ENCODE measurements around the gene CD38. TPM values are rescaled to one million over a fixed set of nuclear protein-coding genes. Genes with fewer than 3 reads are reported as not detected.

Gene CD38
- total RNA-seq, 2 experiments from 2014 or later: 99.9 to 110 TPM

DNA sequence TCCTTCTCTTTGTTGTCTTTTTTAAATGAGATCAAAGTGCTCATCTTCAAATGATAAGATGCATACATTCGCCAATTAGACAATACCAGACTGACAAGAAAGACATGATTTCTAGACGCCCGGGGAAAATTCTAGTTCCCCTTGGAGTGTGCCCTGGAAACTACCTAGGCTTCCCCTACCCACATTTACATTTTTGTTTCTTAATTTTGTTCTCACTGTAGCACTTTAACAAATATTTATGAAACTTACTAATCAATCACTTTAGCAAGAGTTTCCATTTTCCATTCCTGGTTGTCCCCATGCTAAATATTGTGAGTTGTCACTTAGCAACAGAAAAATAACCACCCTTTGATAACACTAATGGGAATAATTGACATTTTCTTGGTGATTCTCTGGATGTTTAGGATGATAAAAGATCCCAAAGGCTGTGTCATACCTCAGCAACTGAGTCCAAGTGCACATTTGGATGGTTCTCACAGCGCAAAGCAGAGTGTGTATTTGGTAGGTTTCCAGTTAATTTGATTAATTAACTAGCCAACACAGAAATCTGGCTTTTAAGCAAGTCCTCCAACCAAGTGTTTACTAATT lies 90.8 kb downstream of the CD38 start:
- H3K9me3 Mint-ChIP-seq: no peaks in the 10 kb centered on the region

GRCh38 chr4:15870079-15870478 lies 92.0 kb downstream of the CD38 start:
- no peaks in the 10 kb centered on the region for H3K9me3 Mint-ChIP-seq
- ATAC-seq (ENCODE audit: low read depth) (no peak), DNase-seq (no peak)
- no peak overlapping the region for H3K27ac Mint-ChIP-seq
- no peaks in the 10 kb centered on the region for H3K36me3 Mint-ChIP-seq
- H3K4me3 Mint-ChIP-seq: no peak overlapping the region
- POLR2A ChIA-PET: no interaction called here
- H3K4me1 Mint-ChIP-seq: no peaks in the 10 kb centered on the region
- peaks cover 24% of the 10 kb centered on the region for H3K27me3 Mint-ChIP-seq

More for the DNA sequence above, 90.8 kb downstream of the CD38 start:
- Mint-ChIP-seq H3K4me1 (no peaks in the 10 kb centered on the region), H3K36me3 (no peaks in the 10 kb centered on the region), H3K27ac (no peak overlapping the region), H3K27me3 (peaks cover 24% of the 10 kb centered on the region), H3K4me3 (no peak overlapping the region)
- POLR2A ChIA-PET: no interaction called here
- DNase-seq: no peak
- no peak for ATAC-seq (ENCODE audit: low read depth)

DNA sequence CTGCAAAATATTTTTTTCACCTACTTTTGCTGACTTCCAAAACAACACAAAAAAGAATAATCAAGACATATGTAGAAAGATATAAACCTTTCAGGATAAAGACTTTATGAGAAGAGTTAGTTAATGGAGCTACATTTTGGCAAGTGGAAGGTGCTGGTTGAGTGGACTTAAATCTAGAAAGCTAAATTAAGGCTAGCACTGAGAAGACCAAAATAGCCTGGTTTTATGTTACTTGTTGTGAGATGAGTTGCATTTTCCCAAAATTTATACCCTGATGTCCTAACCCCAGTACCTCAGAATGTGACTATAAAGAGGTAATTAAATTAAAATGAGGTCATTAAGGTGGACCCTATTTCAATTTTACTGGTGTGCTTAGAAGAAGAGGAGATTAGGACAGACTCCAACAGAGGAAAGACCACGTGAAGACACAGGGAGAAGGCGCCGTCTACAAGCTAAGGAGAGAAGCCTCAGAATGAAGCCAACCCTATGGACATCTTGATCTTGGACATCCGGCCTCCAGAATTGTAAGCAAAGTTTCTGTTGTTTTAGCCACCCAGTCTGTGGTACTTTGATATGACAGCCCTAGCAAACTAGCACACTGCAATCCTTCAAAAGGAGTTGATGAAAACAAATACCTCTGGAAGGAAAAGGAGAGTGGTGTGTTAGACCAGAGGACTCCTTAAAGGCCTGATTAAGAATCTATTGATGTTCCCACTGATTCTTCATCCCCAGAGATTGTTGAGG lies 93.0 kb downstream of the CD38 start:
- no peak overlapping the region for H3K27ac Mint-ChIP-seq
- no peak overlapping the region for H3K4me3 Mint-ChIP-seq
- no peaks in the 10 kb centered on the region for H3K4me1 Mint-ChIP-seq
- H3K9me3 Mint-ChIP-seq: peaks cover 2% of the 10 kb centered on the region
- ATAC-seq (ENCODE audit: low read depth) (no peak), DNase-seq (no peak)
- peaks cover 24% of the 10 kb centered on the region for H3K27me3 Mint-ChIP-seq
- H3K36me3 Mint-ChIP-seq: no peaks in the 10 kb centered on the region
- POLR2A ChIA-PET: no interaction called here

DNA sequence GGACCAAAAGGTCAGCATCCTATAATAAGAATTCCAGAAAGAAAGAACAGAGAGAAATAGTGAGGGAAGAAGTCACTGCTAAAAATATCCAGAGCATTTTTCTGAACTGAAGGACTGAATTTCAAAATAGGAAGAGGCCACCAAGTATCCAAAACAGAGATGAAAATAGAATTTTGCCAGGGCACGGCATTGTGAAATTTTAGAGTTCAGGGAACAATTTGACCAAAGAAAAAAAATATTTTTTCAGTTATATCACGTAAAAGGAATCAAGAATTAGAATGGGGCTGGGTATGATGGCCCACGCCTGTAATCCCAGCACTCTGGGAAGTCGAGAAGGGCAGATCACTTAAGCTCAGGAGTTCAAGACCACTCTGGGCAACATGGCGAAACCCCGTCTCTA lies 95.0 kb downstream of the CD38 start:
- Mint-ChIP-seq H3K4me1 (no peaks in the 10 kb centered on the region), H3K27me3 (peaks cover 24% of the 10 kb centered on the region), H3K27ac (no peak overlapping the region), H3K9me3 (peaks cover 6% of the 10 kb centered on the region), H3K36me3 (no peaks in the 10 kb centered on the region), H3K4me3 (no peak overlapping the region)
- DNase-seq (no peak), ATAC-seq (ENCODE audit: low read depth) (no peak)
- POLR2A ChIA-PET: no interaction called here

DNA sequence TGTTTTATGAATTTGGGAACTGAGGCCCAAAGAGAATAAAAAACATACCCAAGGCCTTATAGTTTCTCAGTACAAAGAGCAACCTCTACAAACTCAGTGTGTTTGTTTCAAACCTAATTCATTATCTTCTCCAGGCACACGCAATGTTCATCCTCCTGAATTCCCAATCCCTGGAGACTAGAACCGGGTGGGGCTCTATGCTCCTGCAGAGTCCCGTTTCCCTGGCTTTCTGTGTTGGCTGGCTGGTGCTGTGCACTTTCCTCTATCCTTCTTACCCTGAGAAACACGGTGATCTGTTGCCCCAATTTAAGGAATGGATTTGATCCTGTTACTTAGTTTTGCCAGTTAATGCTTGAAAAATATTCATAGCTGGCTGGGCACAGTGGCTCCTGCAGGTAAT lies 96.5 kb downstream of the CD38 start:
- no peak for DNase-seq
- Mint-ChIP-seq H3K4me3 (no peak overlapping the region), H3K36me3 (no peaks in the 10 kb centered on the region), H3K9me3 (peaks cover 10% of the 10 kb centered on the region), H3K27me3 (peaks cover 26% of the 10 kb centered on the region), H3K27ac (no peak overlapping the region), H3K4me1 (no peaks in the 10 kb centered on the region)
- no peak for ATAC-seq (ENCODE audit: low read depth)
- POLR2A ChIA-PET: no interaction called here

GRCh38 chr4:15875663-15876460 lies 97.7 kb downstream of the CD38 start:
- H3K36me3 Mint-ChIP-seq: no peaks in the 10 kb centered on the region
- DNase-seq: no peak
- peaks cover 18% of the 10 kb centered on the region for H3K27me3 Mint-ChIP-seq
- no peak overlapping the region for H3K4me3 Mint-ChIP-seq
- H3K27ac Mint-ChIP-seq: no peak overlapping the region
- no peak for ATAC-seq (ENCODE audit: low read depth)
- POLR2A ChIA-PET: no interaction called here
- peaks cover 10% of the 10 kb centered on the region for H3K9me3 Mint-ChIP-seq
- no peaks in the 10 kb centered on the region for H3K4me1 Mint-ChIP-seq

DNA sequence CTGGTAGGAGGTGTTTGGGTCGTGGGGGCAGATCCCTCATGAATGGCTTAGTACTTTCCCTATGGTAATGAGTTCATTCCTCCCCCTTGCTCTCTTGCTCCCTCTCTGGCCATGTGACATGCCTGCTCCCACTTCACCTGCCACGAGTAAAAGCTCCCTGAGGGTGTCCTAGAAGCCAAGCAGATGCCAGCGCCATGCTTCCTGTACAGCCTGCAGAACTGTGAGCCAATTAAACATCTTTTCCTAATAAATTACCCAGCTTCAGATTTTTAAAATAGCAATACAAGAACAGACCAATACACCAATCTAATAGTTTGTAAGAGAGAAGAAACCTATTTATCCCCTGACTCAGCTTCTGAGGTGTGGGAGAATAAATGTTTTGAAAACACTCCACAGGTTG lies 99.9 kb downstream of the CD38 start:
- H3K4me3 Mint-ChIP-seq: no peak overlapping the region
- POLR2A ChIA-PET: no interaction called here
- H3K27me3 Mint-ChIP-seq: peaks cover 9% of the 10 kb centered on the region
- peaks cover 3% of the 10 kb centered on the region for H3K4me1 Mint-ChIP-seq
- no peak for DNase-seq
- no peak for ATAC-seq (ENCODE audit: low read depth)
- H3K36me3 Mint-ChIP-seq: no peaks in the 10 kb centered on the region
- peaks cover 10% of the 10 kb centered on the region for H3K9me3 Mint-ChIP-seq
- no peak overlapping the region for H3K27ac Mint-ChIP-seq

- POLR2A ChIA-PET: no interaction called here
- peaks cover 7% of the 10 kb centered on the region for H3K9me3 Mint-ChIP-seq
- peaks cover 3% of the 10 kb centered on the region for H3K4me1 Mint-ChIP-seq
- no peak overlapping the region for H3K27ac Mint-ChIP-seq
- ATAC-seq (ENCODE audit: low read depth): no peak
- no peak for DNase-seq
- peaks cover 21% of the 10 kb centered on the region for H3K27me3 Mint-ChIP-seq
- no peak overlapping the region for H3K4me3 Mint-ChIP-seq
- H3K36me3 Mint-ChIP-seq: no peaks in the 10 kb centered on the region
Measured at GRCh38 chr4:15881820-15882219, 103.7 kb downstream of the CD38 start.

DNA sequence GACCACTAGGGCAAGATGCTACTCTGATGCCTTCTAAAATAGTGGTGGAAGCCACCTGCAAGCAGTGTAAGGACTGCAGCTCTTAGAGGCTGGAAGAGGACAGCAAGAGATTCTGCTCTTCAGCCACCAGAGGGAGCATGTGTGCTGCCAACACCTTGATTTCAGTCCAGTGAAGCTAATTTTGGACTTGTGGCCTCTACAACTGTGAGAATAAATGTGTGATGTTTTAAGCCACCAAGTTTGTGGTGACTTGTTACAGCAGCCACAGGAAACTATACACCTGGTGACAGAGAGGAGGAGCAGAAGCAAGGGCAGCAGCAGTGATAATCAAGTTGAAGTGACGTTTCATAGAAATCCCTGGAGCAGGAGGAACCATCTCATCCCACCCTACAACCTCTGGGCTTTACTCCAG lies 104.6 kb downstream of the CD38 start:
- Mint-ChIP-seq H3K36me3 (no peaks in the 10 kb centered on the region), H3K27me3 (peaks cover 21% of the 10 kb centered on the region), H3K4me3 (no peak overlapping the region), H3K4me1 (peaks cover 3% of the 10 kb centered on the region), H3K27ac (no peak overlapping the region), H3K9me3 (peaks cover 6% of the 10 kb centered on the region)
- DNase-seq (peak; percentile 36), ATAC-seq (ENCODE audit: low read depth) (peak; percentile 78)
- POLR2A ChIA-PET: interaction anchor here (0.6 to 1.0 kb wide), 2 partner anchors 74 to 103 kb away, joined by 4 read pairs; no protein-coding TSS in a partner anchor

- Mint-ChIP-seq H3K4me3 (no peak overlapping the region), H3K9me3 (no peaks in the 10 kb centered on the region), H3K27ac (no peak overlapping the region), H3K36me3 (no peaks in the 10 kb centered on the region), H3K27me3 (peaks cover 21% of the 10 kb centered on the region), H3K4me1 (peaks cover 3% of the 10 kb centered on the region)
- POLR2A ChIA-PET: no interaction called here
- no peak for DNase-seq
- ATAC-seq (ENCODE audit: low read depth): no peak
Measured at GRCh38 chr4:15883610-15884243, 105.6 kb downstream of the CD38 start.

DNA sequence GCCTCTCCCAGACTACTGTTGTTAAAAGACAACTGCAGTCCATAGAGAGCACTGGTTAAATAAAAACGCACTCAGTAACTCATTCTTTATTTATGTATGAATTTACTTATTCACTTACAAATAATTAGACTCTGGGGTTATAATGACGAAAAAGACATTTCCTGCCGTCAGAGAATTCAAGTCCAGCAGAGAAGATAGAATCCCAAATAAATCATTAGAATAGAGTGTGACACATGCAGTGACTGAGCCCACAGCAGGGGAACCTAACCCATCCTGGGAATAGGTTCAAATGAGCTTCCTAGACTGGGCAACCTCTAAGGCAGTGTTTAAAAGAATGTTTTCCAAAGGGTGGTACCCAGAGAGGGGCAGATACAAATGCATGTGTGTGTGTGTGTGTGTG lies 106.5 kb downstream of the CD38 start:
- no peaks in the 10 kb centered on the region for H3K9me3 Mint-ChIP-seq
- no peak for ATAC-seq (ENCODE audit: low read depth)
- POLR2A ChIA-PET: no interaction called here
- peaks cover 3% of the 10 kb centered on the region for H3K4me1 Mint-ChIP-seq
- H3K4me3 Mint-ChIP-seq: no peak overlapping the region
- H3K36me3 Mint-ChIP-seq: no peaks in the 10 kb centered on the region
- DNase-seq: no peak
- H3K27ac Mint-ChIP-seq: no peak overlapping the region
- peaks cover 17% of the 10 kb centered on the region for H3K27me3 Mint-ChIP-seq

DNA sequence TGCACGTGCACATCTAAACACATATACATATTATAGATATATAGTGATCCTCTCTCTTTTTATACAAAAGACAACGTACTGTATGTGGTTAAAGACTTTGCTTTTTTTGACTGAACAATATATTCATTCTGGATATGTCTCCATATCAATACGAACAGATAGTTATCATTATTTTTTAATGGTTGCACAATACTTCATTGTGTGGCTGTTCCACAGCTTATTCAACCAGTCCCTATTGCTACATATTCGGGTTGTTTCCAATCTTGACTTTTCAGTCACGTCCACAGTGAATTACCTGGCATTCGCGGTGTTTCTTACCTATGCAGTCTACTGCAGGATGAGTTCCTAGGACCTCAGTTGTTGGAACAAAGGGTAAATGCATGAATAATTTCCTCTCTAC lies 107.3 kb downstream of the CD38 start:
- peaks cover 3% of the 10 kb centered on the region for H3K4me1 Mint-ChIP-seq
- H3K4me3 Mint-ChIP-seq: no peak overlapping the region
- H3K36me3 Mint-ChIP-seq: no peaks in the 10 kb centered on the region
- no peaks in the 10 kb centered on the region for H3K9me3 Mint-ChIP-seq
- no peak overlapping the region for H3K27ac Mint-ChIP-seq
- POLR2A ChIA-PET: no interaction called here
- ATAC-seq (ENCODE audit: low read depth): no peak
- DNase-seq: no peak
- H3K27me3 Mint-ChIP-seq: peaks cover 17% of the 10 kb centered on the region

GRCh38 chr4:15888515-15888914 lies 110.4 kb downstream of the CD38 start:
- ATAC-seq (ENCODE audit: low read depth): no peak
- no peaks in the 10 kb centered on the region for H3K36me3 Mint-ChIP-seq
- peaks cover 5% of the 10 kb centered on the region for H3K4me1 Mint-ChIP-seq
- POLR2A ChIA-PET: no interaction called here
- H3K9me3 Mint-ChIP-seq: no peaks in the 10 kb centered on the region
- H3K4me3 Mint-ChIP-seq: no peak overlapping the region
- no peak overlapping the region for H3K27ac Mint-ChIP-seq
- no peak for DNase-seq
- peaks cover 12% of the 10 kb centered on the region for H3K27me3 Mint-ChIP-seq

Measured in activated naive CD8-positive, alpha-beta T cell treated with anti-CD3 and anti-CD28 coated beads, Interleukin-2, amount 10 ng/mL, durations not matched to agents 7 days and 5 days (primary cell).